ENCODE data around the gene PRXL2C. TPM values are rescaled to one million over a fixed set of nuclear protein-coding genes. Genes with fewer than 3 reads are reported as not detected.

The PRXL2C gene
- total and polyA plus RNA-seq, 9 of the 15 experiments (the other 6 are each of a cell fraction or from before 2014, with no cell fraction given) = 3.6 to 15.3 (median 10.6) TPM

- TF ChIP-seq, protein P1, sequence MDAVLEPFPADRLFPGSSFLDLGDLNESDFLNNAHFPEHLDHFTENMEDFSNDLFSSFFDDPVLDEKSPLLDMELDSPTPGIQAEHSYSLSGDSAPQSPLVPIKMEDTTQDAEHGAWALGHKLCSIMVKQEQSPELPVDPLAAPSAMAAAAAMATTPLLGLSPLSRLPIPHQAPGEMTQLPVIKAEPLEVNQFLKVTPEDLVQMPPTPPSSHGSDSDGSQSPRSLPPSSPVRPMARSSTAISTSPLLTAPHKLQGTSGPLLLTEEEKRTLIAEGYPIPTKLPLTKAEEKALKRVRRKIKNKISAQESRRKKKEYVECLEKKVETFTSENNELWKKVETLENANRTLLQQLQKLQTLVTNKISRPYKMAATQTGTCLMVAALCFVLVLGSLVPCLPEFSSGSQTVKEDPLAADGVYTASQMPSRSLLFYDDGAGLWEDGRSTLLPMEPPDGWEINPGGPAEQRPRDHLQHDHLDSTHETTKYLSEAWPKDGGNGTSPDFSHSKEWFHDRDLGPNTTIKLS (IDR thresholded peaks at IDR 0.05; ENCODE audit: borderline replicate concordance, low read depth) = no peak
- no peak for TF ChIP-seq HSF4 (CRISPR knock-in tag; IDR thresholded peaks at IDR 0.05; ENCODE audit: borderline replicate concordance)
- TF ChIP-seq CHCHD3 (CRISPR knock-in tag; IDR thresholded peaks at IDR 0.05) = no peak
- TF ChIP-seq, protein P2, sequence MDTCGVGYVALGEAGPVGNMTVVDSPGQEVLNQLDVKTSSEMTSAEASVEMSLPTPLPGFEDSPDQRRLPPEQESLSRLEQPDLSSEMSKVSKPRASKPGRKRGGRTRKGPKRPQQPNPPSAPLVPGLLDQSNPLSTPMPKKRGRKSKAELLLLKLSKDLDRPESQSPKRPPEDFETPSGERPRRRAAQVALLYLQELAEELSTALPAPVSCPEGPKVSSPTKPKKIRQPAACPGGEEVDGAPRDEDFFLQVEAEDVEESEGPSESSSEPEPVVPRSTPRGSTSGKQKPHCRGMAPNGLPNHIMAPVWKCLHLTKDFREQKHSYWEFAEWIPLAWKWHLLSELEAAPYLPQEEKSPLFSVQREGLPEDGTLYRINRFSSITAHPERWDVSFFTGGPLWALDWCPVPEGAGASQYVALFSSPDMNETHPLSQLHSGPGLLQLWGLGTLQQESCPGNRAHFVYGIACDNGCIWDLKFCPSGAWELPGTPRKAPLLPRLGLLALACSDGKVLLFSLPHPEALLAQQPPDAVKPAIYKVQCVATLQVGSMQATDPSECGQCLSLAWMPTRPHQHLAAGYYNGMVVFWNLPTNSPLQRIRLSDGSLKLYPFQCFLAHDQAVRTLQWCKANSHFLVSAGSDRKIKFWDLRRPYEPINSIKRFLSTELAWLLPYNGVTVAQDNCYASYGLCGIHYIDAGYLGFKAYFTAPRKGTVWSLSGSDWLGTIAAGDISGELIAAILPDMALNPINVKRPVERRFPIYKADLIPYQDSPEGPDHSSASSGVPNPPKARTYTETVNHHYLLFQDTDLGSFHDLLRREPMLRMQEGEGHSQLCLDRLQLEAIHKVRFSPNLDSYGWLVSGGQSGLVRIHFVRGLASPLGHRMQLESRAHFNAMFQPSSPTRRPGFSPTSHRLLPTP (IDR thresholded peaks at IDR 0.05; ENCODE audit: borderline replicate concordance, extremely low read depth, insufficient read length) = peak; percentile 14
- no peak for TF ChIP-seq KDM4B (IDR thresholded peaks at IDR 0.05; ENCODE audit: borderline replicate concordance in 2 of 2, low read depth in 1 of 2)
- TF ChIP-seq PHF21A (IDR thresholded peaks at IDR 0.05; ENCODE audit: borderline replicate concordance, low read depth) = no peak
- no peak for TF ChIP-seq TAL1 (IDR thresholded peaks at IDR 0.05)
- peak; percentile 46 for TF ChIP-seq ESRRA (IDR thresholded peaks at IDR 0.05; ENCODE audit: borderline replicate concordance, low read depth)
- TF ChIP-seq KAT7 (CRISPR knock-in tag; IDR thresholded peaks at IDR 0.05; ENCODE audit: borderline replicate concordance) = no peak
- no peak for TF ChIP-seq OTX1 (CRISPR knock-in tag; IDR thresholded peaks at IDR 0.05)
- TF ChIP-seq RBBP5 (IDR thresholded peaks at IDR 0.05; ENCODE audit: borderline replicate concordance, insufficient read depth, low read length, poor library complexity, severe bottlenecking) = peak; percentile 68
- TF ChIP-seq SMARCA4 (IDR thresholded peaks at IDR 0.05) = no peak
- TF ChIP-seq DLX4 (CRISPR knock-in tag; IDR thresholded peaks at IDR 0.05) = no peak
- TF ChIP-seq NCOA6 (IDR thresholded peaks at IDR 0.05) = no peak
- TF ChIP-seq TBP (optimal IDR thresholded peaks at IDR 0.05; ENCODE audit: low read depth, low read length) = no peak
- no peak for TF ChIP-seq ZNF121 (CRISPR knock-in tag; conservative IDR thresholded peaks at IDR 0.05)
- no peak for TF ChIP-seq USF1 (CRISPR knock-in tag; IDR thresholded peaks at IDR 0.05)
- TF ChIP-seq ZNF408 (CRISPR knock-in tag; IDR thresholded peaks at IDR 0.05; ENCODE audit: low read depth) = no peak
- no peak for TF ChIP-seq SMARCB1 (IDR thresholded peaks at IDR 0.05; ENCODE audit: insufficient read length, low read depth)
- no peak for TF ChIP-seq SRSF1 (IDR thresholded peaks at IDR 0.05; ENCODE audit: low read depth, low read length)
- no peak for TF ChIP-seq ZNF561 (CRISPR knock-in tag; conservative IDR thresholded peaks at IDR 0.05)
- TF ChIP-seq TFAP4 (CRISPR knock-in tag; IDR thresholded peaks at IDR 0.05; ENCODE audit: borderline replicate concordance) = no peak
Observed at GRCh38 chr9:96619491-96620180, 35.5 kb downstream of the PRXL2C start, which contains the start of gene CDC14B (continued).
